ENCODE results near the gene NELFA. TPM values are rescaled to one million over a fixed set of nuclear protein-coding genes. Genes with fewer than 3 reads are reported as not detected.
A peak's percentile ranks its signal among the peaks of the same experiment; 100 is the strongest.

NELFA gene
- total and polyA plus RNA-seq, 2 of the 4 experiments (the other 2 are of a cell fraction): 4.3 to 21.9 TPM

DNA sequence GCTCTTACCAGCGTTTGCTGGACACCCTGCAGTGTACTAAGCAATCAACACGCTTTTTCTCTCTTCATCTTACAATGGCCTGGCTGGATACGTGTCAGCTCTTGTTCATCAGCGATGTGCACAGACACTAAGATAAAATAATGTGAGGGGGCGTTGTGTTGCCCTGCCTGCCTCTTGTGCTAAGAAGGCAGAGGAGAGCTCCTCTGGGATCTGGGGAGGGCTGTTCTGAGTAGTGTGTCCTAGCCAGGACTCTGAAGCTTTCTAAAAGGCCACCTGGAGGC, 49.7 kb downstream of the NELFA start:
- H2AFZ ChIP-seq (replicated peaks; ENCODE audit: low read length, poor library complexity): no peak overlapping the region
- in situ Hi-C loops (cut with MboI; ENCODE audit: low sequenced_read_pairs) (no loop called here), intact Hi-C loops (cut with micrococcal nuclease) (no loop called here), dilution Hi-C loops (cut with HindIII; ENCODE audit: low sequenced_read_pairs, unreplicated experiment) (no loop called here)
- ATAC-seq (ENCODE audit: low read depth): peak; percentile 10
- H2BK15ac ChIP-seq (ENCODE audit: low read depth, low read length): no peak overlapping the region
- no peak overlapping the region for H3K4me3 ChIP-seq (ENCODE audit: insufficient read depth, low read depth, low read length)
- H2AK9ac ChIP-seq (replicated peaks; ENCODE audit: low read depth, low read length, poor library complexity): no peak overlapping the region
- H3K9me1 ChIP-seq (ENCODE audit: insufficient read depth, low read length): 0 out of 2 replicates have a peak, but pooled peaks cover 7% of the 10 kb centered on the region
- H3K4ac ChIP-seq (ENCODE audit: low read depth, low read length): no peak overlapping the region
- TF ChIP-seq RFX5 (IDR thresholded peaks at IDR 0.05; ENCODE audit: low read depth, low read length): no peak
- TF ChIP-seq, protein P1, sequence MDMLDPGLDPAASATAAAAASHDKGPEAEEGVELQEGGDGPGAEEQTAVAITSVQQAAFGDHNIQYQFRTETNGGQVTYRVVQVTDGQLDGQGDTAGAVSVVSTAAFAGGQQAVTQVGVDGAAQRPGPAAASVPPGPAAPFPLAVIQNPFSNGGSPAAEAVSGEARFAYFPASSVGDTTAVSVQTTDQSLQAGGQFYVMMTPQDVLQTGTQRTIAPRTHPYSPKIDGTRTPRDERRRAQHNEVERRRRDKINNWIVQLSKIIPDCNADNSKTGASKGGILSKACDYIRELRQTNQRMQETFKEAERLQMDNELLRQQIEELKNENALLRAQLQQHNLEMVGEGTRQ (IDR thresholded peaks at IDR 0.05; ENCODE audit: low read depth, low read length): no peak
- no peak for TF ChIP-seq MXI1 (IDR thresholded peaks at IDR 0.05; ENCODE audit: borderline replicate concordance, low read depth, low read length)
- no peak for TF ChIP-seq POLR2A (IDR thresholded peaks at IDR 0.05; ENCODE audit: low read depth, low read length)
- no peak for TF ChIP-seq MAZ (IDR thresholded peaks at IDR 0.05; ENCODE audit: borderline replicate concordance, low read depth, low read length)
- no peak for TF ChIP-seq CHD1 (IDR thresholded peaks at IDR 0.05; ENCODE audit: low read depth, low read length)
- TF ChIP-seq BHLHE40 (IDR thresholded peaks at IDR 0.05; ENCODE audit: low read depth, low read length): no peak
- H2BK120ac ChIP-seq (ENCODE audit: low read depth, low read length): no peak overlapping the region
- H3K4me1 ChIP-seq (ENCODE audit: control insufficient read depth, insufficient read depth, low read length): peaks cover 14% of the 10 kb centered on the region
- H3K27ac ChIP-seq (ENCODE audit: insufficient read depth, low read length): peak overlapping the region; percentile 44; the same call in 1 of the 2 replicates
- H2BK20ac ChIP-seq (ENCODE audit: low read depth, low read length): no peak overlapping the region
- H2AK5ac ChIP-seq (ENCODE audit: low read depth, low read length): no peak overlapping the region
- BruUV-seq (replicated peaks): no TSS peak
- no peaks in the 10 kb centered on the region for H3K27me3 ChIP-seq (ENCODE audit: control insufficient read depth, insufficient read depth, low read length)
- no peak overlapping the region for H2BK5ac ChIP-seq (ENCODE audit: low read depth, low read length, poor library complexity, severe bottlenecking)
- 100% methylated on average over 1 of the region's 5 CpGs; no CpG with 5 or more reads in 1 of the 2 experiments for WGBS, 2 experiments (ENCODE audit: extremely low coverage in 2 of 2, insufficient read length in 1 of 2)
- H3K14ac ChIP-seq (replicated peaks; ENCODE audit: low read depth, low read length): no peak overlapping the region
- H3K9me3 ChIP-seq (ENCODE audit: control insufficient read depth, insufficient read depth, low read length): no peaks in the 10 kb centered on the region
- ChIA-PET POLR2A (ENCODE audit: unreplicated experiment) (no interaction called here), CTCF (no interaction called here)
- no peak overlapping the region for H4K91ac ChIP-seq (ENCODE audit: insufficient read depth, low read depth, low read length)
- H4K8ac ChIP-seq (ENCODE audit: low read depth in 2 of 2, low read length in 2 of 2): no peak overlapping the region
- no peak overlapping the region for H3K23ac ChIP-seq (ENCODE audit: low read depth, low read length)
- no peak overlapping the region for H3K18ac ChIP-seq (ENCODE audit: low read depth, low read length)
- no peak overlapping the region for H3K56ac ChIP-seq (ENCODE audit: extremely low read depth, insufficient read depth, low read length)
- H4K5ac ChIP-seq (ENCODE audit: low read depth, low read length): no peak overlapping the region
- no peak overlapping the region for H3K9ac ChIP-seq (ENCODE audit: low read depth, low read length)
- peaks cover 51% of the 10 kb centered on the region for H3K36me3 ChIP-seq (ENCODE audit: control insufficient read depth, insufficient read depth, low read length)
- peaks cover 3% of the 10 kb centered on the region; the same call in 1 of the 2 replicates for H4K20me1 ChIP-seq (ENCODE audit: insufficient read depth, low read length)
- no peak for DNase-seq
- H3K4me2 ChIP-seq (ENCODE audit: low read depth, low read length): no peak overlapping the region
- H3K79me1 ChIP-seq (ENCODE audit: low read depth in 1 of 2, low read length in 2 of 2): peaks cover 9 to 65% of the 10 kb centered on the region in 2 experiments; a peak in 3 of 4 replicates
